Muscle of back (tissue), 13 donors: ENCODE data around the gene TTC7B. TPM values are rescaled to one million over a fixed set of nuclear protein-coding genes. Genes with fewer than 3 reads are reported as not detected.
"Not testable (repeated sequence)": the region's sequence is repeated elsewhere in the genome, so short reads cannot be mapped to it uniquely, and the experiment has no call there.

Source experiments
- DNase-seq, 3 donors: peaks; one replicate each; pipeline versions ENCODE4 v3.0.0 to v3.0.0-alpha.2; 2013
- long read RNA-seq, 9 donors: transcript quantifications; one replicate each; lab custom pipeline, GENCODE V29; 2026
- polyA plus RNA-seq, 10 donors: library from polyadenylated mRNA; unstranded; fragments of 120-200 nt; gene quantifications; one replicate each; pipeline ENCODE4 v1.2.1, GENCODE V29; 2013; ENCODE audit not compliant: insufficient read length in 10 of 10

Gene TTC7B, protein sequence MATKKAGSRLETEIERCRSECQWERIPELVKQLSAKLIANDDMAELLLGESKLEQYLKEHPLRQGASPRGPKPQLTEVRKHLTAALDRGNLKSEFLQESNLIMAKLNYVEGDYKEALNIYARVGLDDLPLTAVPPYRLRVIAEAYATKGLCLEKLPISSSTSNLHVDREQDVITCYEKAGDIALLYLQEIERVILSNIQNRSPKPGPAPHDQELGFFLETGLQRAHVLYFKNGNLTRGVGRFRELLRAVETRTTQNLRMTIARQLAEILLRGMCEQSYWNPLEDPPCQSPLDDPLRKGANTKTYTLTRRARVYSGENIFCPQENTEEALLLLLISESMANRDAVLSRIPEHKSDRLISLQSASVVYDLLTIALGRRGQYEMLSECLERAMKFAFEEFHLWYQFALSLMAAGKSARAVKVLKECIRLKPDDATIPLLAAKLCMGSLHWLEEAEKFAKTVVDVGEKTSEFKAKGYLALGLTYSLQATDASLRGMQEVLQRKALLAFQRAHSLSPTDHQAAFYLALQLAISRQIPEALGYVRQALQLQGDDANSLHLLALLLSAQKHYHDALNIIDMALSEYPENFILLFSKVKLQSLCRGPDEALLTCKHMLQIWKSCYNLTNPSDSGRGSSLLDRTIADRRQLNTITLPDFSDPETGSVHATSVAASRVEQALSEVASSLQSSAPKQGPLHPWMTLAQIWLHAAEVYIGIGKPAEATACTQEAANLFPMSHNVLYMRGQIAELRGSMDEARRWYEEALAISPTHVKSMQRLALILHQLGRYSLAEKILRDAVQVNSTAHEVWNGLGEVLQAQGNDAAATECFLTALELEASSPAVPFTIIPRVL
- 10 to 100 TPM; 29.4 to 44.0 (median 38.3) TPM for polyA plus RNA-seq
- long read RNA-seq, donor 1, result 0 reads
- long read RNA-seq, donor 2, full-length matches to known transcripts, result 2 of 2 reads
- long read RNA-seq, donor 2, partial matches to known transcripts, result 0 of 2 reads
- long read RNA-seq, donor 2, other reads (novel, unspliced or antisense), result 0 of 2 reads
- long read RNA-seq, donor 3, result 0 reads
- long read RNA-seq, donor 4, result 0 reads
- long read RNA-seq, donor 5, partial matches to known transcripts, result 5 of 5 reads
- long read RNA-seq, donor 5, other reads (novel, unspliced or antisense), result 0 of 5 reads
- long read RNA-seq, donor 6, full-length matches to known transcripts, result 2 of 39 reads
- long read RNA-seq, donor 6, partial matches to known transcripts, result 37 of 39 reads
- long read RNA-seq, donor 6, other reads (novel, unspliced or antisense), result 0 of 39 reads
- long read RNA-seq, donor 7, full-length matches to known transcripts, result 2 of 2 reads
- long read RNA-seq, donor 7, partial matches to known transcripts, result 0 of 2 reads
- long read RNA-seq, donor 7, other reads (novel, unspliced or antisense), result 0 of 2 reads
- long read RNA-seq, donor 8, partial matches to known transcripts, result 25 of 25 reads
- long read RNA-seq, donor 8, other reads (novel, unspliced or antisense), result 0 of 25 reads
- long read RNA-seq, donor 9, result 0 reads

DNA sequence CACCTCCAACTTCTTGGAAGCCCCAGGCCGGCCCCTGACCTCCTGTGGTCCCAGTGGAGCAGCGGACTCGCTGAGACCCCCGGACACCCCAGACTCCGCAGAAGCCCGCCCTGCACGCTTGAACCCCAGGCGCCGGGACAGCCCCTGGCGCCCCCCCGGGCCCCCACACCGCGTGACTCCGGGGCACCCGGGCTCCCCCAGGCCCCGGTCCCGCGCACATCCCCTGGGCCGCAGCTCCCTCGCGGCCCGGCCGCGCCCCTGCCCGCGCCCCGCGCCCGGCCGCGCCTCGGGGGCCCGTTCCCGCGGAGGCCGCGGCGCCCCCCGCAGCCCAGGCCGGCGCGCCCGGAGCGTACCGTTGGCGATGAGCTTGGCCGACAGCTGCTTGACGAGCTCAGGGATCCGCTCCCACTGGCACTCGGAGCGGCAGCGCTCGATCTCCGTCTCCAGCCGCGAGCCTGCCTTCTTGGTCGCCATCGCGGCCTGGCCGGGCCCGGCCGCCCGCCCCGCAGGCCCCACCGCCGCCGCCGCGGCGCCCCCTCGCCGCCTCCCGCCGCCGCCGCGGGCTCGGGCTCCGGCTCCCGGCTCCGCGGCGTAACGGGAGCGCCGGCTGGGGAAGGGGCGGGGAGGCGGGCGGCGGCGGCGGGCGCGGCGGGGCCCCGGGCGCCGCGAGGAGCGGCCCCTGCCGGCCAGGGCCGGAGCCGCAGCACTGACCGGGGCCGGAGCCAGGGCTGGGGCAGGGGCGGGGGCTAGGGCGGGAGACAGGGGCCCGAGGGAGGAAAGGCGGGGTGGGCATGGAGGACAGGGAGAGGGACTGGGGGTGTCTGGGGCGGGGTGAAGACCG, at the start of gene TTC7B:
TTC7B (minus strand) TSS at position 609 of the 841 bp plus-strand sequence; CDS start at position 474, 135 bp downstream.
- DNase-seq, result peak in 2 of 3 donors; percentile 58 to 69

DNA sequence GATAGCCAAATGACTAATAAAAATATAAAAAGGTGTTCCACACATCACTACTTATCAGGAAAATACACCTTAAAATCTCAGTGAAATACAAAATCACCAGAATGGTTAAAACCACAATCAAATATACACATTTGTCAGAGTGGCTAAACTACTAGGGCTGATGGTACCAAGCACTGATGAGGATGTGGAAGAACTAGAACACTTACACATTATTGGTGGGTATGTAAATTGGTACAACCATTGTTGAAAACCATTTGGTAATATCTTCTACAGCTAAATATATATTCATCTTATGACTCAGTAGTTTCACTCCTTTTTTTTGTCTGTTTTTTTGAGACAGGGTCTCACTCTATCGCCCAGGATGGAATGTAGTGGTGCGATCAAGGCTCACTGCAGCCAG, 48.5 kb upstream of the TTC7B start:
- no peak for DNase-seq

DNA sequence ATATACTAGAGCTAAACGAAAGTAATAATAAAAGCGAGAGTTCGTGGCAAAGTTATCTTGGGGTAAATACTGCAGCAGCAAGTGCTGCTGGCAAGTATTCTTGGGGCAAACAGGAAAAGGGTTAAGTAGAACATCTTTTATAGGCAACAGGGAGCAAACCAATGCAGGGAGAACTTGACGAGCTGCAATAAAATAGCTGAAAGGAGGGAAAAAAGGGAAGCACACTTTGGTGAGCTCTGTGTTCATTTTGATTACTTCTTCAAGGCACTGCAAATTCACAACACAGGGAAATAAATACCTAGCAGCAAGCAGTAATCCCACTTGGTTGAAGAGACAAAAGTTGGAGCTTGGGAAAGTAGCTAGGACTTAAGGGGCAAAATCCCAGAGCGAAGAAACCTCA, 42.3 kb upstream of the TTC7B start:
- no peak for DNase-seq

DNA sequence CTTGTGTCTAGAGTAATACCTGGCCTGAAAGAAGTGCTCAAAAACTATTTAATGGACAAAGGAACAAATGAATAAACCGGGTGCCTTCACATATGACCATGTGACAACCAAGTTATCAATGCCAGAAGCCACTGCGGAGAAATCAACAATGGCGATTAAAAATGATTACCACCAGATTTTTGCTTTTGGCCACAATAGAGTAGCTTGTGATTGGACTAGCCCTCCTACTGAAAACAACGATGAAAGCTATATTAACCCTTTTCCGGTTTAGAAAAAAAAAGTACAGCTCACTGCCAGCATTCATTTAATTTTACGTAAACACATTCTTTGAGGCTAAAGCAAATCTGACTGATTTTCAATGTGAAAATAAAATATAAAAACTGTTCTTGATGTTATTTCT, 41.6 kb upstream of the TTC7B start:
- no peak for DNase-seq

DNA sequence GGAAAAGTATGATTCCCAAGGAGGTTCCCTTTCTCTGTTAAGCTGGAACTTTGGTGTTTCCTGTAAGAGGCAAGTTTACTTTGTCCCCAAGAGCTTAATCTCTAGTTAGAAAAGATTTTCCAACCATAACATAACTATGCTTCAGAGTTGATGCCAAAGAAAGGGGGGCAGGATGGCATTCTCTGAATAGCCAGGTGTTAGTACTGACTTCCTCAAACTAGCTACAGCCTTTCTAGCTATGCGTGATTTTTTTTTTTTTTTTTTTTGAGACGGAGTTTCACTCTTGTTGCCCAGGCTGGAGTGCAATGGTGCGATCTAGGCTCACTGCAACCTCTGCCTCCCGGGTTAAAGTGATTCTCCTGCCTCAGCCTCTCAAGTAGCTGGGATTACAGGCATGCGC, 39.9 kb upstream of the TTC7B start:
- not testable (repeated sequence) for DNase-seq

DNA sequence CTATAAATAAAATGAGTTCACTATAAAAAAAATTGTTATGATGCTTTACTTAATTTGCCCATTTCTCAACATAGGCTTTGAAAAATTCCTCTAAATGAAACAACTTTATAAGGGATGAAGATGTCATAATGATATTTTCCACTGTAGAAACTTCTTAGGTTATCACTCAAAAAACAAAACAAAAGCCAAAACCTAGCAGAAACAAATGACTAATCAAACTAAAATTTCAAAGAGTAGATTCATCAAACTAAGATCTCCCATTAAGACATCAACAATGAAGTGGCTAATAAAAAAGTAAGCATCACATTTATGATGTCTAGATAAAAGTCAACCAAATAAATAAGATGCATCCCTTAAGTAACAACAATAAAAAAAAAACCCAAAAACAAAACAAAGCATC, 36.9 kb upstream of the TTC7B start:
- no peak for DNase-seq

DNA sequence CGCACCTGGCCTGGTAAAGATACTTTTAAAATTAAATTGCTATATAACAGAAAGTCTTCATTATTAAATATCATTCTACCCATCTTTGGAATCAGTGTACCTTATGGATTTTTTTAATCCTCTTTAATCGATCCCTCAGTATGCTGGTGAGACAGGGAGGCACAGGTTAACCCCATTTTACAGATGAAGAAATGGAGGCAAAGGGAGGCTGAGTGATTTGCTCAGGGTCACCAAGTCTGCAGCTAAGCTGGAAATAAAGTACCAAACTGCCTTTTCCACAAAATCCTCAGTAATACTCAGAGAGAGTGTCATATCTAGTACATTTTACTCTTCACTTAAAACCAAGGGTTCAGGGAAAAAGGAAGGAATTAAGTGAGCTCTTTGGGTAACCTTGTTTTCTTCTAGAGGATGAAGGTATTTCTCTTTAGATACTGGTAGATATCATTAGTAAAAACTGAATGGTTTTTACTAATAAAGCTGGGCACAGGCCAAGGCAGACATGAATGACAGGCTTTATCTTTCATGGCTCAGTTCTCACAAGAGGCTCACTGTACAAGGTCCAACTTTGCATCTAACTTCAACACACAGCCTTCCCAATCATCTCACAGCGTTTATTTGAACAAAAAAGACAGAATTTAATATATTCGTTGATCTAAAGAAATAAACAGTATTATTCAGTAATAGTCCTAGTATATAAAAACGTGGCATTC, 35.3 kb upstream of the TTC7B start:
- DNase-seq, result no peak

DNA sequence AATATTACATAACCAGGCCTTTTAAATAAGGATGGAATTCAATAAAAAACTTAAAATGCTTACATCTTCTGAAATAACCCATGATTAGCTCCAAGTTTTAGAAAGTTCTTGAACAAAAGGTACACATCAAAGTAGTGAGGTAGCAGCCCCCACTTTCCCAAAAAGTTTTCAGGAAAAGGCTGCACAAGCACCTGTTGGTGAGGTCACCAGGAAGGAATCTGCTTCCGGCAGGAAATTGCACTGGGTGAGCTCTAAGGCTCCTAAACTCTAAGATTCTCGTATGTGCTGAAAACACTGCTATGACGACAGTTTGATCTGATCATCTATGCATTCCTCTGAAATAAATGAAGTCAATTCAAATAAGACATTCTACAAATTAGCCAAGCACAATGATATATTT, 34.3 kb upstream of the TTC7B start:
- DNase-seq, result peak in 2 of 3 donors; percentile 47 to 75

DNA sequence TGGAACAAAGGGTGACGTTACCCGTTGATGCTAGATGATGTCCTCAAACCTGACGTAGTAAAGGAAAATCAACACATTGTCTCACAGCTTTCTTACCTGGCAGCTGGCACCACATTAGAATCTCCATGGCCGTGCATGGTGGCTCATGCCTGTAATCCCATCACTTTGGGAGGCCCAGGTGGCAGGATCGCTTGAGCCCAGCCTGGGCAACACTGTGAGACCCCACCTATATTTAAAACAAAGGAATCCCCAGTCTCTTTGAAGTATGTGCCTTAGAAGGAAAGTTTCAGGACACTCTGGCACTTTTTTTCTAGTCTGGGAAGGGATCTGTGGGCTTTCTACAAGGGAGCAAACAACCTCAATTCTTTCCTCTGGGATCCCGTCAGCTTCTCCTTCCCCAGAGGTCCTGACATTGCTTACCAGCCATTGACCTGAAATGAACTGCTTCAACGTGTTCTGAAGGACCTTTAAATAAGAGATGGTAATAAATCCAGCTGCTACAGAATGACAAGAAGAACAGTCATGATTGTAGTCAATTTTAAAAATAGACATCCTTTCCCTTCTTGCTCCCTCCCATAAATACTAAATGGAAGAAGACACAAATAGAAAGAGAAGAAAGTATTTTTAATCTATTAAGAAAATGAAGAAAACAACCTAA, 33.7 kb upstream of the TTC7B start:
- DNase-seq, result no peak

DNA sequence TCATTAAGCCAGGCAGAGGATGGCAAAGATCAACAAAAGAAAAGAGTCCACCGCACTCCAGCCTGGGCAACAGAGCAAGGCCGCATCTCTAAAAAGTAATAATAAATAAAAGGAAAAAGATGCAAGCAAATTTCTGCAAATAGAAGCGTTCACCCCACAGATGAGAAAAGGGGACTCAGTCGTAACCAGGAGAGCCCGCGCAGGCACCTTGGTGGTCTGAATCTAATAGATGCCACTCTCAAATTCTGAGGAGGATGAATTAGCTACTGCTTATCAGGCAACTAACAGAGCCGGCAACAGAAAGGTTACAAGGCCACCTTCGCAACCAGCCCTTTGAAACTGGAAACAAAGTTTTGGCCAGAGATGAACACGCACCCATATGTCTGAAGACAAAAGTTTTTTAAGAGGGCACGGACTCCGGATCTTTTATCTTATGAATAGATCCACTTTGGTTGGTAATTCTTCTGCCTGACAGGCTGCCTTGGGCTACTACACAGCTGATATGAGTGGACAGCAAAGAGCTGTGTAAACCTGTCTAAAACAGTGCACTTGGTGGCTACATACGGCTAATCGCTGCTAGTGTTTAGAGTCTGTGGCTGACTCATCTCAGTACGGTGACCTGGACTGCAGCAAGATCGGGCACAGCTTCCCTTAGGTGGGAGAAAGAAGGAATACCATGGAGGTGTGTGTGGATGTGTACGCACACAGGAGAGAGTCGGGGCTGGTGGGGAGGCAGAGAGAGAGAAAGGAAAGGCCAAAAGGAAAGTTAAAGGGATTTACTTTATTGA, 32.9 kb upstream of the TTC7B start:
- DNase-seq, result no peak

DNA sequence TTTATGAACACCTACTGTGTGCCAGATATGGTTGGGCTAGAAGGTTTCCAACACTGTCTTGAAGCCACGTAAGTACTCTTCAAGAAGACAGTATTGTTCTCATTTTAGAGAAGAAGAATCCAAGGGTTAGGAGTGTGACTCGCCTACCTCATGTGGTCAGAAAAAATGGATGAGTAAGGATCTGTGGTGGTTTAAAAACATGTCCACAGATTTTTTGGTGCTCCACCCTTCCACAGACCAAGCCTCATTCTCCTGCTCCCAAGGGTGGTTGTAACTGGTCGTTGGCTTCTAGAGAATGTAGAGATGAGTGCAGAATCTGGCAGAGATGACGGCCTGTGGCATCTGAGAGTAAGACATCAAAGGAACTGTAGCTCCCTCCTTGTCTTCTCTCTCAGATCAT, 30.3 kb upstream of the TTC7B start:
- peak in 1 of 3 donors; percentile 38 for DNase-seq

DNA sequence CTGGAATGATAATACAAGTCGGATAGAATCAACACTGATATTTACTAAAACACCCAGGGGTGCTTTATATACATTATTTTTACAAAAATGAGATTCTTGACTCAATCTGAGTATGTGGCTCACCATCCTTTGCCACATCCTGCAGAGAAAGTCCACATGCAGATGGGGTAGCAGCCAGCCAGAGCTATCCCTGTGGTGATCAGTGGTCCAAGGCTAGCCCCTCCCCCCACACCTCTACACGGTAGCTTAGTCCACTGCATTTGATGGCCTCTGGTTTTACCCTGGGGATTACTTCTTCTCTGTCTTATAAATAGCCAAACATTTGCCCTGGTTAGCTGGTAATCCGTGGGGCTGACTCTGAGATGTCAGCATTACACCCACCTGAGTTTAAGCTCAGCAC, 28.1 kb upstream of the TTC7B start:
- DNase-seq, result no peak

DNA sequence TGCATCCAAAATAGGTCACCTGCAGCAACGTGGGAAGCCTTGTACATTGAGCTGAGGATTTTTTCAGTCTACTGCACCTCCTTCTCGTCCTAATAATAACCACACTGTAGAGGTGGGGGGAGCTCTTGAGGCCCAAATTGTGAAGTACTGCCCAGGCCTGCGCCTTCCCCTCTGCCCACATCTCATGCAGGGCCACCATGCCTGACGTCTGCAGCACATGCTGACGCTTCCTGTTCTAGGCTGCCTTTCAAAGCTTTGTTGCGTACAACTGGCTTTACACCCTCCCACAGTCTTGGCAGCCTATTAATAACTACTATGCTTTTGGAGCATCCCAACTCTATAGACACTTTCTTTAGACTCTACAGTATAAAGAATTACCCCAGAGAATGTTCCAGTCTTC, 26.5 kb upstream of the TTC7B start:
- peak in 1 of 3 donors; percentile 43 for DNase-seq

DNA sequence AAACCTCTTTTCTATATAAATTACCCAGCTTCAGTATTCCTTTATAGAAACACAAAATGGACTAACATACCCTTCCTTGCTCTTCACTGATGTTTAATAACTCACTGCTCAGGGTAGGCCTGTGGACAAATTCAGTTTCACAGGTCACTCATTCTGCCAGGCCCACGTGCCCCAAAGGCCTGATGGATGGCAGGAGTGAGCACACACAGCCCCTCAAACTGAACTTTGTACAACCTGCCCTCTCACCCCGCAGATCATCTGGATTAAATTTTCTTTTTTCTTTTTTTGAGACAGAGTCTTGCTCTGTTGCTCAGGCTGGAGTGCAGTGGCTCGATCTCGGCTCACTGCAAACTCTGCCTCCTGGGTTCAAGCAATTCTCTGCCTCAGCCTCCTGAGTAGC, 24.4 kb upstream of the TTC7B start:
- not testable (repeated sequence) for DNase-seq

DNA sequence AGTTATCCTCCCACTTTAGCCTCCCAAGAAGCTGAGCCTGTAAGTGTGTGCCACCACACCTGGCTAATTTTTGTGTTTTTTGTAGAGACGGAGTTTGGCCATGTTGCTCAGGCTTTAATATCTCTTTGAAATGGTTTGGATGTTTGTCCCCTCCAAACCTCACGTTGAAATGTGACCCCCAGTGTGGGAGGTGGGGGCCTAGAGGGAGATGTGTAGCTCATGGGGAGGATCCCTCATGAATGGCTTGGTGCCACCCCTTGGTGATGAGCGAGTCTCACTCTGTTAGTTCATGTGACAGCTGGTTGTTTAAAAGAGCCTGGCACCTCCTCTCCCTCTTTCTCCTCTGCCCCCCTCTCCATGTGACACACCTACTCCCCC, 23.6 kb upstream of the TTC7B start:
- DNase-seq, result no peak

DNA sequence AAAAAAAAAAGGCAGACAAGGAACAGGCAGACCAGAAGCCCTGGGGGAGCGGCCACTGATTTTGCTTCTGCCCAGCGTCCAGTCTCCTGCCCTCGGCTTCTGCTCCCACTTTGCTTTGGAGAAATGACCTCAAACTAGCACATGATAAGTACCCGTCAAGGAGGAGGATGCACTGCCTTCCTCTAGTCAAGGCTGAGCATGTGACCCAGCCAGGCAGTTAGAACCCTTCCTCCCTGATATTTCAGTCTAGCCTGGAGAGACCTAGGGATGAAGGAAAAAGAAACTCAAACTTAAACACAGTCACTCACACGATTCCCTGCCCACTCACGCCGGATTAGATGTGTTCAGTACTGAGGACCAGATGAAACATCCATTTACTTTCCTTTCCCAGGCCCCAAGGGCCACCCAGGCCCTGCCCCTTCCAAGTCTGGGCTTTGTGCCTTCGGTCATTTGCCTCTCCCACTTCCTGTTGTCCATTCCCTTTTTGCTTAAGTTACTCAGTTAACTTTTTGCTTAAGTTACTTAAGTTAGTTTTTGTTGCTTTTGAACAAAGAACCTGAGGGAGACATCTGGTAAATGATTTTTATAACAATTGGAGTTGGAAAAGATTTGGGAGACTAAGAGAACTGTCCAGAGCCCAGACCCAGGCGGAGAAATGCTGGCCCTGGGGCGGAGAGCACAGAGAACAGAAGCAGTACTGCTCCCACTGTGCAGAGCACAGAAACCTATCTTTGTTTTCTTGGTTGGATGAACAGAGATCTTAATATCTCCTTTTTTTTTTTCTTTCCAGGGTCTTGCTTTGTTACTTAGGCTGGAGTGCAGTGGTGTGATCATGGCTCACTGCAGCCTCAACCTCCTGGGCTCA, 23.0 kb upstream of the TTC7B start:
- DNase-seq, result peak; percentile 65 to 95 (median 87)

DNA sequence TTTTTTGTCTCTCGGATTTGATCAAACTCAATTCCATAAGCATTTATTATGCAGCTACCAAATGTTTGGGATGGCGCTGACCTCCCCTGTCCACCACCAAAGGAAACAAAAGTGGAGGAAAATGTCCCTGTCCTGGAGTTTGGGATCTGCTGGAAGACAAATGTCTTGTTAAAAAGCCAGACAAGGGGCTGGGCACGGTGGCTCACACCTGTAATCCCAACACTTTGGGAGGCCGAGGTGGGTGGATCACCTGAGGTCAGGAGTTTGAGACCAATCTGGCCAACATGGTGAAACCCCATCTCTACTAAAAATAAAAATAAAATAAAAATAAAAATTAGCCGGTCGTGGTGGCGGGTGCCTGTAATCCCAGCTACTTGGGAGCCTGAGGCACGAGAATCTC, 22.3 kb upstream of the TTC7B start:
- DNase-seq, result not testable (repeated sequence)
